Stimulated activated CD4-positive, alpha-beta T cell treated with anti-CD3 and anti-CD28 coated beads, Interleukin-1b, Interleukin-23, amount 100 ng/mL, for 48 hours (primary cell): ENCODE measurements around the gene NEURL2.

Experiments
- DNase-seq: peaks from one replicate; pipeline ENCODE4 v3.0.0-alpha.2; 2020

The NEURL2 gene

GRCh38 chr20:45867136-45867818 is 23.7 kb downstream of the NEURL2 start:
- DNase-seq, result no peak

DNA sequence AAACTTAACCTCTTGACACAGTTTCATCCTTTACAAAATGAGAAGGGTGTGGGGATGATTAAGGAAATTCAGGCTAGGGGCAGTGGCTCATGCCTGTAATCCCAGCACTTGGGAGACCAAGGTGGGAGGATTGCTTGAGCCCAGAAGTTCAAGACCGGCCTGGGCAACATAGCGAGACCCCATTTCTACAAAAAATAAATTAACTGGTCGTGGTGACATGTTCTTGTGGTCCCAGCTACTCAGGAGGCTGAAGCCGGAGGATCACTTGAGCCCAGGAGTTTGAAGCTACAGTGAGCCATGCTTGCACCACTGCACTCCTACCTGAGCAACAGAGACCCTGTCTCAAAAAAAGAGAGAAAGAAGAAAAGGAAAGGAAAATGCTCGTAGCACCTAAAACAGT is 24.6 kb downstream of the NEURL2 start:
- DNase-seq, result no peak

DNA sequence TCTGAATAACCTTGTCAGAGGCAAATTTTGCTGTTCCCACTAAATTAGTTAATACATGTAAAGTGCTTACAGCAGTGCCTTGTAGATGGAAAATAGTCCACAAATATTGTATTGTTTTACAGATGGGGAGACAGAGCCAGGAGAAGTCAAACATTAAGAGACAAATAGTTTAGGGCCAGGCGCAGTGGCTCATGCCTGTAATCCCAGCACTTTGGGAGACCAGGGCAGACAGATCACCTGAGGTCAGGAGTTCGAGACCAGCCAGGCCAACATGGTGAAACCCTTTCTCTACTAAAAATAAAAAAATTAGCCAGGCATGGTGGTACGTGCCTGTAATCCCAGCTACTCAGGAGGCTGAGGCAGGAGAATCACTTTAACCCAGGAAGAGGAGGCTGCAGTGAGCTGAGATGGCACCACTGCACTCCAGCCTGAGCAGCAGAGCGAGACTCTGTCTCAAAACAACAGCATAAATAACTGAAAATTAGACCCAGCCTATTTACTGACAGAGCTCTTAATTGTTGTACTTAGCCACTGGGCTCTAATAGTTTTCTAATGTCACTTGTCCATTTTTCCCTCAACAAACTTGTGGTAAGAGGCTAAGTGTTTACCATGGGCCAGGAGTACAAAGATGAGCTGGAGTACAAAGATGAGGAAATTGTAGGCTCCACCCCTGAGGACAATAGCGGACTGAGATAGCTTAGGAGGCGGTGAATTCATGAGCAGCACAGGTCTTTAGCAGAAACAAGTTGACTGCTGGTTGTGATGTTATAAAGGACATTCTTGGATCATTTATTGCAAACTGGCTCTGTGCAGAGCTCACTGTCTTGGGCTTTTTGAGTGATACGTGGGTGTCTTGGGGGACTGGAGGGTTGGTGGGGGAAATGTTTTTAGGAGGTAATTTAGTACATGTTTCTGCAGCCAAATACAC is 27.2 kb downstream of the NEURL2 start:
- DNase-seq, result no peak

GRCh38 chr20:45861221-45862075 is 29.6 kb downstream of the NEURL2 start:
- DNase-seq, result no peak

DNA sequence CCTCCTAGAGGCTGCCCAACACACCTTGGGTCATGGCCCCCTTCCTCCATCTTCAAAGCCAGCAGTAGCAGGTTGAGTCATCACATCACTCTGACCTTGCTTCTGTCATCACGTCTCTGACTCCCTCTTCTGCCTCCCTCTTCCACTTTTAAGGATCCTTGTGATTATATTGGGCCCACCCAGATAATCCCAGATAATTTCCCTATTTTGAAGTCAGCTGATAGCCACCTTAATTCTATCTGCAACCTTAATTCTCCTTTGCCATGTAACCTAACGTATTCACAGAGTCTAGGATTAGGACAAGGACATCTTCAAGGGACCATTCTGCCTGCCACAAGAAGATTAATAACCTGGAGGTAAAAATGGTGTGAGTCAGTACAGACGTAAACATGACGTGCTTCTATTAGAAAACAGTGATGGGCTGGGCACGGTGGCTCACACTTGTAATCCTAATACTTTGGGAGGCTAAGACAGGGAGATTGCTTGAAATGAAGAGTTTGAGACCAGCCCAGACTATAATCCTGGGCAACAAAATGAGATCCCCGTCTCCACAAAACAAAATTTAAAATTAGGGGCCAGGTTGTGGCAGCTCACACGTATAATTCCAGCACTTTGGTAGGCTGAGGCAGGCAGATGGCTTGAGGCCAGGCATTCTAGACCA is 30.3 kb downstream of the NEURL2 start:
- no peak for DNase-seq

GRCh38 chr20:45859916-45860315 is 31.1 kb downstream of the NEURL2 start:
- no peak for DNase-seq

- DNase-seq, result peak; percentile 57
Measured at GRCh38 chr20:45857882-45858216, 33.2 kb downstream of the NEURL2 start.

DNA sequence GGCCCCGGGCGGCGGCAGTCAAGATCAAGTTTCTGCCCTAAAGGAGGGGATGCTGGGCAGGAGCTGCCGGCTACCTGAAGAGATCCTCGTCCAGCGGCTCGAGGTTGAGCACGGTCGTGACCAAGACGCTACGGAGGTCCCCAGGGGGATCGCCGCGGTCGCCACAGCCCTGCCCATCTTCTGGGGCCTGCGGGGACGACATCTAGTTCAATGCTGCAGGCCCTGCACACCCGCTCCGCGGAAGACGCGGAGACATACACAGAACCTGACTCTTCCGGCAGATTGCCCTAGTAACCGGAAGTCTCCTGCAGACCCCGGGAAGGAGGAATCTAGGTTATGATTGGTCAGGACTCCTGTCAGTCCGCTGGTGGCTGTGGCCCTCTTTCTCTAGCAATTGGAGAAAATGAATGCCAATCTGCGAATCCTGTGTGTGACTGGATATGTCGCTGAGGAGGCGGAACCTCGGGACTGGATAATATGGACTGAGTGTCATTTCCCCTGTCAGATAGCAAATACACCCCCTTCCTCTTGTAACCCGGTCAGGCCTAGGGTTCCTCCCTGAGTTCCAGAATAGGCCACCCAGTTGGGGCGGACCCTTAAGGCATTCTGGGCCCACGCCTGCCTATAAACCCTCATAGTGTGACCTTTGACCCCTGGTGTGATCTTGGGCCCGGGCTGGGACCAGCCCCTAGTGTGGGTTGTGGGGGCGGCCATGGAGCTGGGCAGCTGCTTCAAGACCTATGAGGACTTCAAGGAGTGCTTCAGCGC is 33.7 kb downstream of the NEURL2 start, which contains the start of the genes ACOT8 and ZSWIM3:
TSS of gene ACOT8 (minus strand) at position 279 of the 768 bp plus-strand sequence. CDS start at position 202, 77 bp downstream.
TSS of gene ZSWIM3 (plus strand) at position 501 of the 768 bp plus-strand sequence. CDS start at position 713, 212 bp downstream.
- peak; percentile 95 for DNase-seq

DNA sequence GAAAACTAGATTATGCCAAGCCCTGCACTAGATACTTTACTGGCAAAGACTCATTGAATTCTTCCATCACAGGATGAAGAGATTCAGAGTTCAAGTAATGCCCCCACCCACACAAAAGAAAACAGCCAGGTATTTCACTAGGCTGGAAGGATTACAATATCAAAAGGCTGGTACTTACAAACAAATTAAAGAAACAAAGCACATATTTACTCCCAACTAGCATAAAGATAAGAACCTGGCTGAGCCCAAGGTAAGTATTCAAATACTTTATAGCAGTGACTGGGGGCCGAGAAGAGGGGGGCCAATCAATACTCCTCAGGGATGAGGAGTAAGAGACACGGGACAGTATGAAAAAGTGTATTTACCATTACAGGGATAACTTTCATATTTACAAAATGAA is 37.5 kb downstream of the NEURL2 start:
- DNase-seq, result no peak

DNA sequence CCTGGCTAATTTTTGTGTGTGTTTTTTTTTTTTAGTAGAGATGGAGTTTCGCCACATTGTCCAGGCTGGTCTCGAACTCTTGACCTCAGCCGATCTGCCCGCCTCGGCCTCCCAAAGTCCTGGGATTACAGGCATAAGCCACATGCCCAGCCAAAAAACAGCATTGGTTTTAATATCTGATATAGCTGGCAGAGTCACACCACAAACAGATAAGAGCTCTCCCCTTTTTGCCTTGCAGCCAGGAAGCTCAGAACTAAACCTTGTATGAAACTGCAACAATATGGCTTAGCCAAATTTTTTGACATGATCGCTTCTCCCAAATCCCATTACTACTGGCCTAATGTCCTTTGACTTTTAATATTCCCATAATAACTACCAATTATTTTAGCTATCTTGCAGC is 38.7 kb downstream of the NEURL2 start:
- no peak for DNase-seq

DNA sequence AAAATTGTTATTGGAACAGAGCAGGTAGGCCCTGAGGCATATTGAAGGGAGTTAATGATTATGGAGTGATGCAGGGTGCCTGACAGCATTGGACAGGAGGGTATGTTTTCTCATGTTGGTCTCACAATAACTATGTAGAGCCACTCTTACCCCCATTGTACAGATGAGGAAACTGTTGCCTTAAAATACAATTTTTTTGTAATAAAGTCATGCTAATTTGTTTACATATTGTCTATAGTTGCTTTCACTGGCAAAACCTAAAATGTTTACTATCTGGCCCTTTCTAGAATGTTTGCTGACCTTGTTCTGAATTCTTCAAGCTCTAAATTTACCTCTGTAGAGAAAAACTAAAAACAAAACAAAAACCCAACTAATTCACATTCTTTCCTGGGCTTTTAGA is 39.5 kb downstream of the NEURL2 start:
- DNase-seq, result no peak

DNA sequence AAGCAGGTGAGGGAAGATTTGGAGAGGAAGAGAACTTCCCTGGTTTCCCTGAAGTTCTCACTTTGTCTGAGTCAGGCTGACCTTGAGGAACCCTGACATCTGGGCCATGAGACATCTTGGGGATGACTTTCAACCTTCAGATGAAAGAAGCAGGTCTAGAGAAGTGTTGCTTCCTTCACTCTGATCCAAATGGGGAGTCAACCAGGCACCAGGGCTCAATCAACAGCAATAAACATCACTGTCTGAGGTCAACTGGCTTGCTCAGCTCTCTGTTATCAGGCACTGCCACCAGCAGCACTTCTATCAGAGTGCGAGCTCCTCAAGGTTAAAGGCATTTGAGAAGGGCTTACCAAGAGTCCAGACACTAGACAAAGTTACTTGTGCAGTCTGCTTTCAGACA is 40.1 kb downstream of the NEURL2 start:
- DNase-seq, result no peak

DNA sequence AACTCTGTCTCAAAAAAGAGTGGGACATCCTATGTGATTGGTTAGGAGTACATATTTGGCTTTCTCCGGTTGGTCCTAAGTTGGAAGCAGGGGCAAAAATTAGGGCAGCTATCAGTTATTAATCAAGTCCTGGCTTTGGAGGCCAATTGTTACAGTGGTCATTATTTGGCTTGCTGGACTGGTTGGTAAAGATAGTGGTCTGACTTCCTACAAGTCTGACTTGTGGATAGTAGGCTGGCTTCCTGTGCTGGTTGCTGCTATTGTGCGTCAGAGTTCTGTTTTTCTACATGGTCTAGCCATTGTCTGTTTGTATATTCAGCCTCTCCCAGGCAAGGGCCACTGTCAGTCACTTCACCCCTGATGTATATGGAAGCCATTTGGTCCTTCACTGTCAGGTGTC is 40.8 kb downstream of the NEURL2 start:
- no peak for DNase-seq

- no peak for DNase-seq
Measured at GRCh38 chr20:45848969-45849582, 41.9 kb downstream of the NEURL2 start.

- DNase-seq, result no peak
Measured at GRCh38 chr20:45848421-45848820, 42.6 kb downstream of the NEURL2 start.

DNA sequence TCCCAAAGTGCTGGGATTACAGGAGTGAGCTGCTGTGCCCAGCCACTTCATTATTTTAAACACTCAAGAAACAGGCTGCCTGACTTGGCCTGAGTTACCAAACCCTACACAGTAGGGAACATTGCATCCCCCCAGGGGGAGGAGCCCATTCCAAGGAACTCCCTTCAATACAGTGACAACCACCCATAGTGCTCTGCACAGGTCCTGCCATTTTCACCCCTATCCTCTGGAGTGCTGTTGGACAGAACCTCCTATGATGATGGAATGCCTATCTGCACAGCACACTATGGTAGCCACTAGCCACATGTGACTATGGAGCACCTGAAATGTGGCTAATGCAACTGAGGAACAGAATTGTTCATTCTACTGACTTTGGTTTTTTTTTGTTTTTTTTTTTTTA is 45.6 kb downstream of the NEURL2 start:
- no peak for DNase-seq

- no peak for DNase-seq
Measured at GRCh38 chr20:45843506-45843905, 47.5 kb downstream of the NEURL2 start.

DNA sequence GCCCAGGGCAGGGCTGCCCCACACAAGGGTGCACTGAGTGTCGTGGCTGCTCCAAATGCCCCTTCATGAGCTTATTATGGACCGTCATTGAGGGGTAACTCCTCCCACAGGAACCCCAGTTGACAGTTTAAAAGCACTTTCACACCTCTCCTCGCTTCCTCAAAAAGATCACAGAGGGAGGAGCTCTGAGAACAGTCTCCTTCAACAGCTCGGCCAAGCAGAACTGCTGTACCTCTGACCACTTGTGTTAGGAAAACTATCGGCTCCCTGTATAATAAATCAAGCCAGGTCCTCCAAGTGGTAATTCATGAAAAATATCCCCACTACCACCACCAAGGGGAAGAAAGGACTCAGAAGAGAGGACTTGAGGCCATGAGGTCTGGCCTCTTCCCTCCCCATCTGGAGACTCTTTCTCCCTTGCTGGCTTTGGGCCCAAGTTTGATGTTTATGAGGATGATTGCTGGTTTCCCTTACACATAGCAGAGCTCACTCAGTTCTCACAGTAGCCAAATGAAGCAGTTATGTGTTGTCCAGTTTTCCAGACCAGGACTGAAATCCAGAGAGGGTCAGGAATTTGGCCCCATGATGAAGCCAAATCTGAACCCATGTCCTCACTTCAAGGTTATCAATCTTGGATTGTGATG is 48.7 kb downstream of the NEURL2 start:
- no peak for DNase-seq

DNA sequence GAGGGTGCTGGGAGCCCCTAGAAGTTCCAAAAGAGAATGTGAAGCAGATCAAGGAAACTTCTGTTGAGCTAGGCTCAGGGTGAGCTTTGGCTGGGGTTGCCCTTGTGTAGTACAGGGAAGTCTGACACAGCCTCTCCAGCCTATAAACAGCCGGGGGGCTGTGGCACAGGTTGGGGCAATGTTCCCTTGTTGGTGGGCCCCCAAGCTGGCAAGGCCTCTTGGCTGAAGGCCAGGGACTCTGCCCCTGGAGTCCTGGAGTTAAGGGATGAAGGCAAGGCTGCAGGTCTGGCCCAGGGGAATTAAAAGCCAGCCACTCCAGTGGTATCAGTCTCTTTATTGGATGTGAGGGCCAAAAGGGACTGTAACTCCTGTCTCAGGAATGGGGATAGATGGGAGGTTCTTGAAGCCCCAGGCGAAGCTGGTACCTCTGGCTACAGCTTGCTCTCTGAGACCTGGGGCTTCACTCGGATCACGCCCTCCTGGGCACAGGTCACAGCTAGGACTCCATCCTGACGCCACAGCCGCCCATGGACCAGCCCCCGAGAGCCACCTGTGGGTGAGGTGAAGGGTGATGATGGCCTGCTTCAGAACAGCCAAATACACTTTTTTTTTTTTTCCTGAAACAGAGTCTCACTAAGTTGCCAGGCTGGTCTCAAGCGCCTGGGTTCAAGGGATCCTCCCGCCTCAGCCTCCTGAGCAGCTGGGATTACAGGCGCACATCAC is 49.4 kb downstream of the NEURL2 start:
- DNase-seq, result no peak

DNA sequence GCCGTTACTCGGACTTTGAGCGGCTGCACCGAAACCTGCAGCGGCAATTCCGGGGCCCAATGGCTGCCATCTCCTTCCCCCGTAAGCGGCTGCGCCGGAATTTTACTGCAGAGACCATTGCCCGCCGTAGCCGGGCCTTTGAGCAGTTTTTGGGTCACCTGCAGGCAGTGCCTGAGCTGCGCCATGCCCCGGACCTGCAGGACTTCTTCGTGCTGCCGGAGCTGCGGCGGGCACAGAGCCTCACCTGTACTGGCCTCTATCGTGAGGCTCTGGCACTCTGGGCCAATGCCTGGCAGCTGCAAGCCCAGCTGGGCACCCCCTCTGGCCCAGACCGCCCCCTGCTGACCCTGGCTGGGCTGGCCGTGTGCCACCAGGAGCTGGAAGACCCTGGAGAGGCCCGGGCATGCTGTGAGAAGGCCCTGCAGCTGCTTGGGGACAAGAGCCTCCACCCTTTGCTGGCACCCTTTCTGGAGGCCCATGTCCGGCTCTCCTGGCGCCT is 50.3 kb downstream of the NEURL2 start:
- DNase-seq, result no peak
